Breast epithelium (tissue), 4 donors: ENCODE results near the gene PEAK1. TPM values are rescaled to one million over a fixed set of nuclear protein-coding genes. Genes with fewer than 3 reads are reported as not detected.

Source experiments
- DNase-seq, 2 donors: peaks; one replicate each; pipeline ENCODE4 v3.0.0-alpha.2; 2019; ENCODE audit warnings: low spot score in 2 of 2
- H3K27ac ChIP-seq, 2 donors: fragments of 200-600 bp; sonication (generic) in 1 of 2; one replicate each; pipeline ENCODE4 v1.5.1; 2016 to 2019; ENCODE audit warnings: mild to moderate bottlenecking in 1 of 2
- H3K27me3 ChIP-seq, 2 donors: fragments of 200-600 bp; sonication (generic) in 1 of 2; one replicate each; pipeline versions ENCODE4 v1.5.1 to v1.6.0; 2017 to 2019; ENCODE audit warnings: control low read depth in 1 of 2, mild to moderate bottlenecking in 1 of 2
- H3K36me3 ChIP-seq: fragments of 200-600 bp; one replicate; pipeline ENCODE4 v1.5.1; 2019
- H3K4me1 ChIP-seq, 2 donors: fragments of 200-600 bp; sonication (generic); one replicate each; pipeline ENCODE4 v1.5.1; 2016 to 2019; ENCODE audit warnings: control low read depth in 1 of 2
- H3K4me3 ChIP-seq, 3 donors: fragments of 200-600 bp; sonication (generic); 1 replicate in 2 of 3; 2 replicates in 1 of 3; pipeline ENCODE4 v1.5.1; 2016 to 2019; ENCODE audit warnings: mild to moderate bottlenecking in 3 of 3, moderate library complexity in 2 of 3
- H3K9me3 ChIP-seq, 2 donors: fragments of 200-600 bp; sonication (generic) in 1 of 2; one replicate each; pipeline ENCODE4 v1.5.1; 2016 to 2019; ENCODE audit warnings: control low read depth in 1 of 2
- CTCF ChIP-seq, 3 donors: fragments of 450-650 bp; IDR thresholded peaks; one replicate each; pipeline ENCODE4 v1.5.1; 2016 to 2017; ENCODE audit warnings: antibody characterized with exemption in 3 of 3, mild to moderate bottlenecking in 3 of 3, moderate library complexity in 3 of 3
- POLR2A ChIP-seq: fragments of 450-650 bp; IDR thresholded peaks from one replicate; pipeline ENCODE4 v1.6.1; 2016; ENCODE audit warnings: antibody characterized with exemption, mild to moderate bottlenecking, moderate library complexity
- POLR2AphosphoS5 ChIP-seq, 3 donors: sonication (generic); formaldehyde crosslinking; IDR thresholded peaks; one replicate each; pipeline ENCODE4 v1.6.1; 2017; ENCODE audit warnings: antibody characterized with exemption in 3 of 3
- intact Hi-C: fragments of 100-400 bp; cut with DNase I; formaldehyde crosslinking; loops from one replicate; pipeline ENCODE4 v1.15.1; 2023; ENCODE audit warnings: low total_unique reads
- total RNA-seq, 3 donors: library from RNA; depleted of rRNA; stranded (reverse); fragments of >200 nt; gene quantifications; one replicate each; pipeline ENCODE4 v1.1.0, GENCODE V29; 2016

PEAK1 gene
- total RNA-seq, 3 donors from 2014 or later: 48.5 to 99.5 (median 55.2) TPM

DNA sequence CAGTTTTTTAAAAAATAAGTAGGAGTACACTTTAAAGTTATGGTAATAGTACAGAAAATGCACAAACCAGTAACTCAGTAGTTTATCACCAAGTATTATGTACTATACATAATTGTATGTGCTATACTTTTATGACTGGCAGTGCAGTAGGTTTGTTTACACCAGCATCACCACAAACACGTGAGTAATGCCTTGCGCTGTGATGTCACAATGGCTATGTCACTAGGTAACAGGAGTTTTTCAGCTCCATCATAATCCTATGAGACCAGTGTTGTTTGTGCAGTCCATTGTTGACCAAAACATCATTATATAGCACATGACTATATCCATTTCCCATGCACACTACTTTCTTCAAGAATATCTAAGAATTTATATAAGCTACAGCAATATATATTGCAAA lies 280.6 kb downstream of the PEAK1 start:
- no peak for TF ChIP-seq POLR2A
- TF ChIP-seq CTCF (IDR thresholded peaks at IDR 0.05): no peak
- no peak for TF ChIP-seq POLR2AphosphoS5 (IDR thresholded peaks at IDR 0.05)
- Histone ChIP-seq H3K9me3 (peaks cover 8 to 9% of the 10 kb centered on the region in 2 donors), H3K4me1 (peaks cover 0 to 8% of the 10 kb centered on the region in 2 donors), H3K27me3 (no peaks in the 10 kb centered on the region), H3K4me3 (no peak overlapping the region), H3K36me3 (no peaks in the 10 kb centered on the region), H3K27ac (no peak overlapping the region)
- DNase-seq: no peak
- intact Hi-C loops: no loop called here

- no peak overlapping the region for H3K4me3 ChIP-seq
- H3K27ac ChIP-seq: no peak overlapping the region
- TF ChIP-seq POLR2A (no peak), CTCF (IDR thresholded peaks at IDR 0.05) (no peak), POLR2AphosphoS5 (IDR thresholded peaks at IDR 0.05) (no peak)
- H3K36me3 ChIP-seq: no peaks in the 10 kb centered on the region
- H3K27me3 ChIP-seq: no peaks in the 10 kb centered on the region
- DNase-seq: no peak
- peaks cover 8 to 9% of the 10 kb centered on the region in 2 donors for H3K9me3 ChIP-seq
- intact Hi-C loops: no loop called here
- no peaks in the 10 kb centered on the region for H3K4me1 ChIP-seq
Observed at GRCh38 chr15:77138167-77138522, 281.8 kb downstream of the PEAK1 start.

GRCh38 chr15:77135181-77135580 lies 284.7 kb downstream of the PEAK1 start:
- Histone ChIP-seq H3K4me1 (no peaks in the 10 kb centered on the region), H3K27ac (no peak overlapping the region), H3K27me3 (no peaks in the 10 kb centered on the region), H3K36me3 (peaks cover 5% of the 10 kb centered on the region), H3K4me3 (no peak overlapping the region), H3K9me3 (peaks cover 1 to 5% of the 10 kb centered on the region in 2 donors)
- intact Hi-C loops: no loop called here
- no peak for DNase-seq
- TF ChIP-seq POLR2AphosphoS5 (IDR thresholded peaks at IDR 0.05) (no peak), CTCF (IDR thresholded peaks at IDR 0.05) (no peak), POLR2A (no peak)

DNA sequence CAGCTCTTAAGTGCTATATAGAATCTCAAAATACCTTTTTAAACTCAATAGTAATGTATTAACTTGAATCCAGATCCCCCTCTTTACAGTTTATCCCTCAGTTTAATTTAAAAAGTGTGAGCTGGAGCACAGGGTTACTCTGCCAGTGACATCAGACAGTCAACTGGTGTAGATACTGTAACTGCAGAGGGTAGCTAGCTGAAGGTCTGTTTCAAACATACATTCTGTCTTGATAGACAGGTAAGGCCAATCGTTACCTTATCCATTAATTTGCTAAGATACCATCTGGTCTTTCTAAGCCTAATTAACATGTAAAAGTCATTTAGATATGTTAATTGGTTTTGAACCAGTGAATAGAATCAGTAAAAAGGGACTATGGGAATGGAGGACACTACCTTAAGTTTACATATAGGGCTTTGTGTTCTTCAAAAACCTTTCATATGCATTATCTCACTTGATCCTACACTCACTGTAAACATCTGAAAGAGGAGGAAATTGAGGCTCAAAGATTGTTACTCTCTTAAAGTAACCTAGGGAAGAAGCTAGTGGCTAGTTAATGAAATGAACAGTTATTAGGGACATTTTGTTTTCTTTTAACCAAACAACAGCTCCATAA lies 289.5 kb downstream of the PEAK1 start:
- TF ChIP-seq POLR2AphosphoS5 (IDR thresholded peaks at IDR 0.05): no peak
- intact Hi-C loops: no loop called here

GRCh38 chr15:77127626-77128025 lies 292.3 kb downstream of the PEAK1 start:
- Histone ChIP-seq H3K36me3 (peaks cover 2% of the 10 kb centered on the region), H3K4me1 (no peaks in the 10 kb centered on the region), H3K27me3 (no peaks in the 10 kb centered on the region), H3K9me3 (no peaks in the 10 kb centered on the region), H3K27ac (no peak overlapping the region), H3K4me3 (no peak overlapping the region)
- no peak for DNase-seq
- intact Hi-C loops: no loop called here
- TF ChIP-seq CTCF (IDR thresholded peaks at IDR 0.05): no peak
- TF ChIP-seq POLR2AphosphoS5 (IDR thresholded peaks at IDR 0.05): no peak
- TF ChIP-seq POLR2A: no peak

More for the DNA sequence above, 289.5 kb downstream of the PEAK1 start:
- Histone ChIP-seq H3K9me3 (no peaks in the 10 kb centered on the region), H3K27ac (no peak overlapping the region), H3K4me3 (no peak overlapping the region), H3K27me3 (no peaks in the 10 kb centered on the region), H3K36me3 (peaks cover 5% of the 10 kb centered on the region), H3K4me1 (no peaks in the 10 kb centered on the region)
- no peak for DNase-seq
